Endothelial cell (in vitro differentiated cells): ENCODE data around the gene TSHZ2. TPM values are rescaled to one million over a fixed set of nuclear protein-coding genes. Genes with fewer than 3 reads are reported as not detected.

ENCODE experiments used
- DNase-seq: peaks from one replicate; pipeline ENCODE4 v3.0.0; 2021; ENCODE audit warnings: low spot score
- H3K27ac Mint-ChIP-seq: one replicate; pipeline ENCODE4 v1.8.0; 2021; ENCODE audit warnings: mixed read lengths, inconsistent platforms; ENCODE audit not compliant: unreplicated experiment
- H3K27me3 Mint-ChIP-seq: one replicate; pipeline ENCODE4 v1.8.0; 2021; ENCODE audit warnings: mild to moderate bottlenecking, moderate library complexity, mixed read lengths, inconsistent platforms; ENCODE audit not compliant: unreplicated experiment
- H3K36me3 Mint-ChIP-seq: one replicate; pipeline ENCODE4 v1.8.0; 2021; ENCODE audit warnings: mild to moderate bottlenecking, low read depth, mixed read lengths, inconsistent platforms; ENCODE audit not compliant: unreplicated experiment
- H3K4me1 Mint-ChIP-seq: one replicate; pipeline ENCODE4 v1.8.0; 2021; ENCODE audit warnings: mild to moderate bottlenecking, mixed read lengths, inconsistent platforms; ENCODE audit not compliant: unreplicated experiment
- H3K4me3 Mint-ChIP-seq: one replicate; pipeline ENCODE4 v1.8.0; 2021; ENCODE audit warnings: mild to moderate bottlenecking, mixed read lengths, inconsistent platforms; ENCODE audit not compliant: unreplicated experiment
- H3K9me3 Mint-ChIP-seq: one replicate; pipeline ENCODE4 v1.8.0; 2021; ENCODE audit warnings: mixed read lengths, inconsistent platforms; ENCODE audit not compliant: unreplicated experiment
- CTCF ChIP-seq: fragments of 200-600 bp; sonication (generic); IDR thresholded peaks from one replicate; pipeline ENCODE4 v1.5.0; 2021; ENCODE audit warnings: antibody characterized with exemption; ENCODE audit not compliant: unreplicated experiment
- total RNA-seq: library from RNA; stranded (reverse); fragmentation: NEBNext Ultra II Directional; extraction: Animal tissue kit (Norgen Biotek cat#: 25700); gene quantifications from one replicate; pipeline ENCODE4 v1.2.1, GENCODE V29; 2021; ENCODE audit not compliant: unreplicated experiment

The TSHZ2 gene
- total RNA-seq, 1 donor from 2014 or later: 2.3 TPM

GRCh38 chr20:53127027-53127426 lies 154.9 kb downstream of the TSHZ2 start:
- peaks cover 14% of the 10 kb centered on the region for H3K4me1 Mint-ChIP-seq
- H3K9me3 Mint-ChIP-seq: no peaks in the 10 kb centered on the region
- no peak overlapping the region for H3K27ac Mint-ChIP-seq
- H3K36me3 Mint-ChIP-seq: no peaks in the 10 kb centered on the region
- no peak for DNase-seq
- peaks cover 2% of the 10 kb centered on the region for H3K27me3 Mint-ChIP-seq
- H3K4me3 Mint-ChIP-seq: no peak overlapping the region
- no peak for TF ChIP-seq CTCF

- Mint-ChIP-seq H3K27me3 (peaks cover 2% of the 10 kb centered on the region), H3K9me3 (no peaks in the 10 kb centered on the region), H3K4me3 (no peak overlapping the region), H3K4me1 (peaks cover 13% of the 10 kb centered on the region), H3K36me3 (no peaks in the 10 kb centered on the region), H3K27ac (no peak overlapping the region)
- no peak for TF ChIP-seq CTCF
- DNase-seq: no peak
Measured at GRCh38 chr20:53128004-53128403, 155.8 kb downstream of the TSHZ2 start.

- Mint-ChIP-seq H3K27me3 (peaks cover 2% of the 10 kb centered on the region), H3K36me3 (no peaks in the 10 kb centered on the region), H3K4me3 (no peak overlapping the region), H3K27ac (no peak overlapping the region), H3K9me3 (no peaks in the 10 kb centered on the region), H3K4me1 (peaks cover 14% of the 10 kb centered on the region)
- DNase-seq: no peak
- no peak for TF ChIP-seq CTCF
Measured at GRCh38 chr20:53129563-53129962, 157.4 kb downstream of the TSHZ2 start.

- no peak overlapping the region for H3K27ac Mint-ChIP-seq
- peaks cover 2% of the 10 kb centered on the region for H3K27me3 Mint-ChIP-seq
- H3K9me3 Mint-ChIP-seq: no peaks in the 10 kb centered on the region
- H3K4me3 Mint-ChIP-seq: no peak overlapping the region
- H3K4me1 Mint-ChIP-seq: peaks cover 14% of the 10 kb centered on the region
- TF ChIP-seq CTCF: no peak
- DNase-seq: no peak
- no peaks in the 10 kb centered on the region for H3K36me3 Mint-ChIP-seq
Measured at GRCh38 chr20:53130795-53131194, 158.6 kb downstream of the TSHZ2 start.

GRCh38 chr20:53133125-53133524 lies 161.0 kb downstream of the TSHZ2 start:
- H3K27ac Mint-ChIP-seq: no peak overlapping the region
- no peak for DNase-seq
- H3K36me3 Mint-ChIP-seq: no peaks in the 10 kb centered on the region
- H3K4me3 Mint-ChIP-seq: no peak overlapping the region
- TF ChIP-seq CTCF: no peak
- H3K9me3 Mint-ChIP-seq: no peaks in the 10 kb centered on the region
- H3K4me1 Mint-ChIP-seq: peaks cover 5% of the 10 kb centered on the region
- H3K27me3 Mint-ChIP-seq: no peaks in the 10 kb centered on the region
